ENCODE results near the gene LACC1. TPM values are rescaled to one million over a fixed set of nuclear protein-coding genes. Genes with fewer than 3 reads are reported as not detected.
A peak's percentile ranks its signal among the peaks of the same experiment; 100 is the strongest.

LACC1 gene
- total RNA-seq, 3 donors from 2014 or later, result 10.1 to 17.3 (median 13.2) TPM

DNA sequence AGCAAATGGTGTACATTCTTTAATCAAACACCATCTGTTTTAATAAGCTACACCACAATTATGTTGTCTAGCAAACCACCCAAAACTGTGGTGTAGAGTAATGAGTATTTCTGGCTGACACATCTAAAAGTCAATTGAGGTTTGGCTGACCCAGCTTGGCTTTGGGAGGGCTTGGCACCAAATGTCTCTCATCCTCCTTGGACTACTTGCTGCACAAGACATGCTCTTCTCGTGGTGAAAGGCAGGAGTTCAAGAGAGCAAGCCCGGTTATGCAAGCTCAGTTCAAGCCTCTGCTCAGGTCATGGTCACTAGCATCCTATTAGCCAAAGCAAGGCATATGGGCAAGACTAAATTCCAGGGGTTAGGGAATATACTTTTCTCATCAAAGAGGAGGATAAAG lies 37.1 kb downstream of the LACC1 start:
- H3K4me3 ChIP-seq, result no peak overlapping the region
- TF ChIP-seq, protein P1, sequence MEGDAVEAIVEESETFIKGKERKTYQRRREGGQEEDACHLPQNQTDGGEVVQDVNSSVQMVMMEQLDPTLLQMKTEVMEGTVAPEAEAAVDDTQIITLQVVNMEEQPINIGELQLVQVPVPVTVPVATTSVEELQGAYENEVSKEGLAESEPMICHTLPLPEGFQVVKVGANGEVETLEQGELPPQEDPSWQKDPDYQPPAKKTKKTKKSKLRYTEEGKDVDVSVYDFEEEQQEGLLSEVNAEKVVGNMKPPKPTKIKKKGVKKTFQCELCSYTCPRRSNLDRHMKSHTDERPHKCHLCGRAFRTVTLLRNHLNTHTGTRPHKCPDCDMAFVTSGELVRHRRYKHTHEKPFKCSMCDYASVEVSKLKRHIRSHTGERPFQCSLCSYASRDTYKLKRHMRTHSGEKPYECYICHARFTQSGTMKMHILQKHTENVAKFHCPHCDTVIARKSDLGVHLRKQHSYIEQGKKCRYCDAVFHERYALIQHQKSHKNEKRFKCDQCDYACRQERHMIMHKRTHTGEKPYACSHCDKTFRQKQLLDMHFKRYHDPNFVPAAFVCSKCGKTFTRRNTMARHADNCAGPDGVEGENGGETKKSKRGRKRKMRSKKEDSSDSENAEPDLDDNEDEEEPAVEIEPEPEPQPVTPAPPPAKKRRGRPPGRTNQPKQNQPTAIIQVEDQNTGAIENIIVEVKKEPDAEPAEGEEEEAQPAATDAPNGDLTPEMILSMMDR (IDR thresholded peaks at IDR 0.05), result no peak
- H3K36me3 ChIP-seq (ENCODE audit: low read depth), result no peaks in the 10 kb centered on the region
- no peaks in the 10 kb centered on the region for H3K4me1 ChIP-seq (ENCODE audit: low read depth)
- DNase-seq (no peak), ATAC-seq (no peak)
- H3K9me3 ChIP-seq, result no peaks in the 10 kb centered on the region
- intact Hi-C loops (cut with DNase I, micrococcal nuclease), result loop anchor here (10.0 kb wide), 2 partner anchors 108 to 128 kb away; no protein-coding TSS in a partner anchor

DNA sequence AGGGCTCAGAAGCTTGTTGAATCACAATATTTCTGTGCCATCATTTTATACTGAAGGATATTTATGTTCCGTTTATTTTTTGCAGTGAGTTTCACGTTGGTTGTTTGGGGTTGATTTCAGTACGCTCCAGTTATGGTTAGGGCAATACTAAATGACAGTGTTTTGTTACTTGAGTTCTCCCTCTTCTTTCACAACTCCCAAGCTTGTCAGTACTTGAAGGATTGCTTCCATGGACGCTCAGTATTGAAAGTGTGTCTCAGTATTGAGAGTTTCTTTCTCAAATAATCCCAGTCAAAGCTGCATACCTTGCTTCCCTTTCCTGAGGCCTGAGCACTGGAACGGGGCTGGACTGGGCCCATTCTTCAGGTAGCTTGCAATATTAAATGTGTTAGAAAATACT lies 38.9 kb downstream of the LACC1 start:
- intact Hi-C loops (cut with DNase I, micrococcal nuclease), result loop anchor here (10.0 kb wide), 2 partner anchors 106 to 126 kb away; no protein-coding TSS in a partner anchor
- ATAC-seq, result no peak
- TF ChIP-seq, protein P1 (IDR thresholded peaks at IDR 0.05), result no peak

DNA sequence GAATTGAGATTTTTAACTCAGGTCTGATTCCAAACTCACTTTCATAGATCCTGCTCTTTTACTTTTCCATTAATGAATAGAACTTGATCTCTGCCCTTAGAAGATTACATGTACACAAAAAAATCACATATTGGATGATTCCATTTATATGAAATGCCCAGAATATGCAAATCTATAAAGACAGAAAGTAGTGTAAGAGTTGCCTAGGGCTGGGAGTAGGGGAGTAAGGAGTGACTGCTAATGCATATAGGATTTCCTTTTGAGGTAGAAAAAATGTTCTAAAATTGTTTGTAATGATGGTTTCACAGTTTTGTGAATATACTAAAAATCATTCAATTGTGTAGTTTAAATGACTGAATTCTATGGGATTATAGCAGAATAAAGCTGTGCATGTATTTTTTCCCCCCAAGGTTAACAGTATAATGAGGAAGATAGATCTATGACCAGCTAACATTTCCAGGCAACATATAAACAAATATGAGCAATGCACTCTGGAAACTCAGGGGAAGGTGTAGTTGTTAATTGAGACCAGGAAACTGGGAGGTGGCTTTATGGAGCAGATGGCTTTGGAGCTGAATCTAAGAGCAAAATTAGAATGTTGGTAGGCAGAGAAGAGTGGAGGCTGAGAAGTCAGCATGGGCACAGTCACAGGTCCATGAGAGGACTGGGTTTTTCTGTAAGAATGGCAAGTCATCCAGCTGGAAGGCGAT lies 41.4 kb downstream of the LACC1 start:
- H3K36me3 ChIP-seq (ENCODE audit: low read depth), result no peaks in the 10 kb centered on the region
- DNase-seq (no peak), ATAC-seq (peak; percentile 59)
- H3K4me3 ChIP-seq, result no peak overlapping the region
- intact Hi-C loops (cut with DNase I, micrococcal nuclease), result no loop called here
- no peaks in the 10 kb centered on the region for H3K9me3 ChIP-seq
- H3K4me1 ChIP-seq (ENCODE audit: low read depth), result no peaks in the 10 kb centered on the region
- TF ChIP-seq, protein P1 (IDR thresholded peaks at IDR 0.05), result no peak

More for the DNA sequence above, 38.9 kb downstream of the LACC1 start:
- Histone ChIP-seq H3K9me3 (no peaks in the 10 kb centered on the region), H3K4me1 (ENCODE audit: low read depth) (no peaks in the 10 kb centered on the region), H3K4me3 (no peak overlapping the region), H3K36me3 (ENCODE audit: low read depth) (no peaks in the 10 kb centered on the region)
- DNase-seq, result no peak

DNA sequence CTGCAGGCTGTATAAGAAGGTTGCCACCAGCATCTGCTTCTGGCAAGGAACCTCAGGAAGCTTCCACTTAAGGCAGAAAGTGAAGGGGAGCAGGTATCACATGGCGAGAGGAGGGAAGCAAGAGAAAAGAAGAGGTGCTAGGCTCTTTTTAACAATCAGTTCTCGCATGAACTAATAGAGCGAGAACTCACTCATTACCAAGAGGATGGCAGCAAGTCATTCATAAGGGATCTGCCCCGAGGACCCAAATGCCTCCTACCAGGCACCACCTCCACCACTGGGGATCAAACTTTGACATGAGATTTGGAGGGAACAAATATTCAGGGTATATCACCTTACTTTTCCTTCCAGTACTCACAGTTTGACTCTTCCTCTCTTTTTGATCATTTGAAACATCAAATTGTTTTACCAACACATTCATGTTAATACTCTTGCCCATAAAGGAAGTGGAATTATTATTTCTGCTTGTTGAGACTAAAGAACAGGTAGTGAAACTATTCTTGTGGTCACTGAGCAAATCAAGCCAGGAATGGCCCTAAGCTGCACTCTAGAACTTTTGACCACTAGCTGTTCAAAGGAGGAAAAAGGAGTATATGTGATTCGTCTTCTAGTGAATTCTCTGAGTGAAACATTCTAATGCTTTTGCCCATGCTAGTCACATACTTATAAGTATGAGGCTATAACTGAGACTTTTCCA lies 45.0 kb downstream of the LACC1 start:
- Histone ChIP-seq H3K36me3 (ENCODE audit: low read depth) (no peaks in the 10 kb centered on the region), H3K4me1 (ENCODE audit: low read depth) (no peaks in the 10 kb centered on the region), H3K4me3 (no peak overlapping the region), H3K9me3 (no peaks in the 10 kb centered on the region)
- TF ChIP-seq, protein P1 (IDR thresholded peaks at IDR 0.05), result no peak
- intact Hi-C loops (cut with DNase I, micrococcal nuclease), result no loop called here
- DNase-seq, result no peak
- ATAC-seq, result no peak

DNA sequence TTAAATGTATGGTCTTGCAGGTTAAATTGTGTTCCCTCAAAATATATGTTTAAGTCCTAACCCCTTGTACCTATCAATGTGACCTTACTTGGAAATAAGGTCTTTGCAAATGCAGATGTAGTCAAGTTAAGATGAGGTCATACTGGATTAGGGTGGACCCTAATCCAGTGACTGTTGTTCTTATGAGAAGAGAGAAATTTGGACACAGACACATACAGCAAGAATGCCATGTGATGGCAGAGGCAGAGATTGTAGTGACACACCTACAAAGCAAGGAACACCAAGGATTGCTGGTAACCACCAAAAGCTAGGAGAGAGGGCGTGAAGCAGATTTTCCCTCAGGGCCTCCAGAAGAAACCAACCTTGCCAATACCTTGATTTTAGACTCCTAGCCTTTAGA lies 50.2 kb downstream of the LACC1 start:
- intact Hi-C loops (cut with DNase I, micrococcal nuclease), result no loop called here
- H3K4me1 ChIP-seq (ENCODE audit: low read depth), result no peaks in the 10 kb centered on the region

More for the DNA sequence above, 50.2 kb downstream of the LACC1 start:
- TF ChIP-seq, protein P1 (IDR thresholded peaks at IDR 0.05), result no peak
- no peak overlapping the region for H3K4me3 ChIP-seq
- DNase-seq, result no peak
- H3K36me3 ChIP-seq (ENCODE audit: low read depth), result no peaks in the 10 kb centered on the region
- no peak for ATAC-seq
- no peaks in the 10 kb centered on the region for H3K9me3 ChIP-seq

All from mucosa of descending colon (tissue), 3 donors.